IMR-90 (cell line): Measurements from ENCODE around the gene BTBD9. TPM values are rescaled to one million over a fixed set of nuclear protein-coding genes. Genes with fewer than 3 reads are reported as not detected.

Source experiments
- ATAC-seq: fragments of 200-7000 bp; cut with Tn5 transposase; 2 replicates; pipeline ENCODE4 v1.9.1; 2020; ENCODE audit warnings: low read depth, mild to moderate bottlenecking, moderate library complexity
- BruUV-seq: library from RNA; stranded (reverse); fragments of 400-500 nt; replicated peaks from 2 replicates; lab custom pipeline; 2021; lab: Mats Ljungman, UMichigan
- CTCF ChIA-PET: fragments of 300-600 bp; formaldehyde crosslinking; extraction: SDS; loops from one replicate; lab custom pipeline; 2021; ENCODE audit warnings: antibody characterized with exemption; lab: Yijun Ruan, JAX
- POLR2A ChIA-PET: fragments of 300-600 bp; sonication (Branson Sonifier 250); formaldehyde crosslinking; loops from one replicate; lab custom pipeline; 2022; ENCODE audit warnings: antibody characterized with exemption; ENCODE audit not compliant: unreplicated experiment; lab: Charles Lee
- DNase-seq: peaks from one replicate; pipeline ENCODE4 v3.0.0; 2013
- H2AFZ ChIP-seq: replicated peaks from 2 replicates; pipeline ENCODE3; 2013; ENCODE audit warnings: low read length, mild to moderate bottlenecking; ENCODE audit not compliant: poor library complexity
- H2AK5ac ChIP-seq: 2 replicates; pipeline ENCODE4 v1.6.1; 2013; ENCODE audit warnings: low read depth, low read length, inconsistent platforms
- H2AK9ac ChIP-seq: replicated peaks from 2 replicates; pipeline ENCODE3; 2013; ENCODE audit warnings: mild to moderate bottlenecking, low read depth, low read length, moderate library complexity; ENCODE audit not compliant: poor library complexity
- H2BK120ac ChIP-seq: 2 replicates; pipeline ENCODE4 v1.6.1; 2013; ENCODE audit warnings: low read depth, low read length, inconsistent platforms
- H2BK15ac ChIP-seq: 3 replicates; pipeline ENCODE4 v1.6.1; 2013; ENCODE audit warnings: low read depth, low read length, inconsistent platforms
- H2BK20ac ChIP-seq: 2 replicates; pipeline ENCODE4 v1.6.1; 2013; ENCODE audit warnings: low read depth, mild to moderate bottlenecking, inconsistent platforms, low read length, moderate library complexity
- H2BK5ac ChIP-seq: 2 replicates; pipeline ENCODE4 v1.6.1; 2013; ENCODE audit warnings: mild to moderate bottlenecking, low read depth, low read length, inconsistent platforms; ENCODE audit not compliant: poor library complexity, severe bottlenecking
- H3K14ac ChIP-seq: replicated peaks from 2 replicates; pipeline ENCODE4 v1.6.1; 2013; ENCODE audit warnings: low read depth, low read length, inconsistent platforms
- H3K18ac ChIP-seq: 2 replicates; pipeline ENCODE4 v1.6.1; 2013; ENCODE audit warnings: low read depth, low read length, control low read depth
- H3K23ac ChIP-seq: 2 replicates; pipeline ENCODE4 v1.6.1; 2013; ENCODE audit warnings: low read depth, low read length, inconsistent platforms
- H3K27ac ChIP-seq: 2 replicates; pipeline ENCODE4 v1.5.1; 2013; ENCODE audit warnings: mild to moderate bottlenecking, control low read depth, low read length; ENCODE audit not compliant: insufficient read depth
- H3K27me3 ChIP-seq: 2 replicates; pipeline ENCODE4 v1.6.1; 2013; ENCODE audit warnings: low read length; ENCODE audit not compliant: control insufficient read depth, insufficient read depth
- H3K36me3 ChIP-seq: 2 replicates; pipeline ENCODE4 v1.6.1; 2013; ENCODE audit warnings: low read length, mixed read lengths; ENCODE audit not compliant: control insufficient read depth, insufficient read depth
- H3K4ac ChIP-seq: 2 replicates; pipeline ENCODE4 v1.6.1; 2013; ENCODE audit warnings: low read depth, low read length, inconsistent platforms
- H3K4me1 ChIP-seq: 2 replicates; pipeline ENCODE4 v1.6.1; 2013; ENCODE audit warnings: low read length, mixed read lengths; ENCODE audit not compliant: control insufficient read depth, insufficient read depth
- H3K4me2 ChIP-seq: 2 replicates; pipeline ENCODE4 v1.6.1; 2013; ENCODE audit warnings: low read depth, mild to moderate bottlenecking, control low read depth, low read length, moderate library complexity
- H3K4me3 ChIP-seq: 2 replicates; pipeline ENCODE4 v1.5.1; 2013; ENCODE audit warnings: low read depth, mild to moderate bottlenecking, control low read depth, low read length, moderate library complexity; ENCODE audit not compliant: insufficient read depth
- H3K56ac ChIP-seq: 2 replicates; pipeline ENCODE4 v1.6.1; 2013; ENCODE audit warnings: low read length, inconsistent platforms; ENCODE audit not compliant: insufficient read depth; ENCODE audit errors: extremely low read depth
- H3K79me1 ChIP-seq, 2 experiments: 2 replicates each; pipeline ENCODE4 v1.6.1; 2013; ENCODE audit warnings: low read length in 2 of 2, inconsistent platforms in 1 of 2, low read depth in 1 of 2
- H3K9ac ChIP-seq: 2 replicates; pipeline ENCODE4 v1.6.1; 2013; ENCODE audit warnings: low read depth, low read length, control low read depth
- H3K9me1 ChIP-seq: 2 replicates; pipeline ENCODE4 v1.6.1; 2013; ENCODE audit warnings: low read length, inconsistent platforms; ENCODE audit not compliant: insufficient read depth
- H3K9me3 ChIP-seq: 2 replicates; pipeline ENCODE4 v1.6.1; 2013; ENCODE audit warnings: low read length; ENCODE audit not compliant: control insufficient read depth, insufficient read depth
- H4K20me1 ChIP-seq: 2 replicates; pipeline ENCODE4 v1.6.1; 2013; ENCODE audit warnings: low read length, inconsistent platforms; ENCODE audit not compliant: insufficient read depth
- H4K5ac ChIP-seq: 2 replicates; pipeline ENCODE4 v1.6.1; 2013; ENCODE audit warnings: mild to moderate bottlenecking, low read depth, low read length, control low read depth
- H4K8ac ChIP-seq, 2 experiments: 2 replicates each; pipeline ENCODE4 v1.6.1; 2013; ENCODE audit warnings: low read depth in 2 of 2, low read length in 2 of 2, control low read depth in 1 of 2, inconsistent platforms in 1 of 2
- H4K91ac ChIP-seq: 2 replicates; pipeline ENCODE4 v1.6.1; 2013; ENCODE audit warnings: low read depth, low read length, inconsistent platforms; ENCODE audit not compliant: insufficient read depth
- BHLHE40 ChIP-seq: fragments of 150-350 bp; IDR thresholded peaks from 2 replicates; pipeline ENCODE4 v1.6.1; 2016; ENCODE audit warnings: mild to moderate bottlenecking, low read depth, low read length
- CHD1 ChIP-seq: IDR thresholded peaks from 2 replicates; pipeline ENCODE4 v1.6.1; 2012; ENCODE audit warnings: low read depth, low read length, improper control_type of control experiment
- ELK1 ChIP-seq: fragments of 150-350 bp; IDR thresholded peaks from 2 replicates; pipeline ENCODE4 v1.6.1; 2016; ENCODE audit warnings: low read depth, mild to moderate bottlenecking, low read length, moderate library complexity, borderline replicate concordance
- FOS ChIP-seq: fragments of 150-350 bp; IDR thresholded peaks from 2 replicates; pipeline ENCODE4 v1.6.1; 2016; ENCODE audit warnings: low read depth, low read length
- MAFK ChIP-seq: IDR thresholded peaks from 2 replicates; pipeline ENCODE4 v1.6.1; 2012; ENCODE audit warnings: low read depth, low read length, improper control_type of control experiment
- MAZ ChIP-seq: IDR thresholded peaks from 2 replicates; pipeline ENCODE4 v1.6.1; 2012; ENCODE audit warnings: low read depth, mild to moderate bottlenecking, low read length, improper control_type of control experiment, moderate library complexity, borderline replicate concordance
- MXI1 ChIP-seq: IDR thresholded peaks from 2 replicates; pipeline ENCODE4 v1.6.1; 2012; ENCODE audit warnings: low read depth, mild to moderate bottlenecking, low read length, moderate library complexity, borderline replicate concordance
- NFE2L2 ChIP-seq: fragments of 150-350 bp; IDR thresholded peaks from 2 replicates; pipeline ENCODE4 v1.6.1; 2016; ENCODE audit warnings: low read depth, mild to moderate bottlenecking, low read length
- POLR2A ChIP-seq: IDR thresholded peaks from 2 replicates; pipeline ENCODE4 v1.6.1; 2012; ENCODE audit warnings: mild to moderate bottlenecking, low read depth, low read length
- RAD21 ChIP-seq: IDR thresholded peaks from 2 replicates; pipeline ENCODE4 v1.6.1; 2012; ENCODE audit warnings: low read length, improper control_type of control experiment
- RCOR1 ChIP-seq: IDR thresholded peaks from 2 replicates; pipeline ENCODE4 v1.6.1; 2012; ENCODE audit warnings: mild to moderate bottlenecking, low read length, improper control_type of control experiment; ENCODE audit not compliant: insufficient replicate concordance
- RFX5 ChIP-seq: IDR thresholded peaks from 2 replicates; pipeline ENCODE4 v1.8.0; 2012; ENCODE audit warnings: low read depth, mild to moderate bottlenecking, low read length, moderate library complexity
- SMC3 ChIP-seq: fragments of 150-350 bp; IDR thresholded peaks from 2 replicates; pipeline ENCODE4 v1.6.1; 2016; ENCODE audit warnings: low read depth, mild to moderate bottlenecking, antibody characterized with exemption, low read length, moderate library complexity
- WGBS, 2 experiments: methylation state at CpG; one replicate each; pipeline versions ENCODE4 v1.1.5 to v1.1.7; 2013; ENCODE audit warnings: missing lambda C conversion rate in 2 of 2; ENCODE audit not compliant: insufficient read length in 1 of 2; ENCODE audit errors: extremely low coverage in 2 of 2; 5-methylcytosine and 5-hydroxymethylcytosine counted together
- dilution Hi-C: fragments of 300-500 bp; cut with HindIII; formaldehyde crosslinking; loops from one replicate; pipeline ENCODE4 v1.14.3; 2018; ENCODE audit warnings: low sequenced_read_pairs; ENCODE audit not compliant: unreplicated experiment
- in situ Hi-C: fragments of 300-500 bp; cut with MboI; formaldehyde crosslinking; loops from 3 replicates; pipeline ENCODE4 v1.14.3; 2019; ENCODE audit warnings: low sequenced_read_pairs, inconsistent platforms, mixed read lengths
- intact Hi-C: fragments of 100-400 bp; cut with micrococcal nuclease; formaldehyde crosslinking; loops from 2 replicates; pipeline ENCODE4 v1.10.0; 2022
- polyA plus RNA-seq, 3 experiments: library from polyadenylated mRNA; depleted of rRNA; stranded (reverse); fragments of >200 nt; gene quantifications; 2 replicates each; pipeline ENCODE4 v1.2.3, GENCODE V29; 2012; ENCODE audit warnings: low replicate concordance in 1 of 3
- total RNA-seq: library from RNA; depleted of rRNA; stranded (reverse); fragments of >200 nt; gene quantifications from 2 replicates; pipeline ENCODE4 v1.2.3, GENCODE V29; 2012
- TF ChIP-seq, protein P1 (sequence below): conservative IDR thresholded peaks from 2 replicates; pipeline ENCODE4 v1.5.1; 2012; ENCODE audit warnings: mild to moderate bottlenecking, low read depth, low read length, improper control_type of control experiment
- TF ChIP-seq, protein P2 (sequence below): fragments of 150-350 bp; IDR thresholded peaks from 2 replicates; pipeline ENCODE4 v1.6.1; 2017; ENCODE audit warnings: mild to moderate bottlenecking, antibody characterized with exemption, low read length, low read depth

BTBD9 gene
- total and polyA plus RNA-seq, 2 of the 4 experiments (the other 2 are of a cell fraction): 4.1 to 22.0 TPM

DNA sequence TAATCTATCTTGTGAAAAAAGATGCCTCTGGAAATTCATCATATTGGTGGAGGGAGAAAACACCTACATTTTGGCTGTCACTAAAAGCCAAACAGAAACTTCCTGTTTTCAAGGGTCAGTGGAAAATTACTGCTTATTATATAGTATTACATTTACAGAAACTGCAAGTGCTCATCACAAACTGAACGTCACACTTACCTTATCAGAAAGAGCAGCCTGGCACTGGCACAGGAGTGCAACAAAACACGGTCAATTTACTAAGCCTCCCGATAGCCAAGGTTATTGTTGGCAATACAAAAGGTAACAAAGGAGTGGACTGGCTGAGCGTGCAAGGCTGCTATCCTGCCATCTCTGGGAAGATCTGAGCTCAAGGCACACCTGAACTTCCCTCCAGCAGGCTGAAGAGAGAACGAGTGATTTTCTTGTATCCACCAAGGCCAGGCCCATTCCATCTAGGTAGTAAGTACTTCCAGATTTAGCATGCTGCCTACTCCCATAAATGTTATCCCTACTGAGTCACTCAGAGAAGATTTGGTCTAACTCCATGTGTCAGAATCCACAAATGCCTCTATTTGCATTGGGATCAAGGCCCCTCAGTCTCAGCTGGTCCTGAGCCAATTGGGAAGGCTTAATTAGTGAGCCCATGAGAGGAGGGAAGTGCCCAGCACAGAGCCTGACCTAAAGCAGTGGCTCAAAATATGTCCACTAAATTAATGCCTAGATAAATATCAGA, 399.8 kb downstream of the BTBD9 start:
- H4K91ac ChIP-seq: no peak overlapping the region
- TF ChIP-seq NFE2L2 (no peak), POLR2A (no peak), ELK1 (no peak), MAFK (no peak), SMC3 (no peak), MAZ (no peak), RFX5 (no peak), BHLHE40 (no peak), FOS (no peak), RCOR1 (no peak), RAD21 (no peak), MXI1 (no peak), CHD1 (no peak)
- TF ChIP-seq, protein P1, sequence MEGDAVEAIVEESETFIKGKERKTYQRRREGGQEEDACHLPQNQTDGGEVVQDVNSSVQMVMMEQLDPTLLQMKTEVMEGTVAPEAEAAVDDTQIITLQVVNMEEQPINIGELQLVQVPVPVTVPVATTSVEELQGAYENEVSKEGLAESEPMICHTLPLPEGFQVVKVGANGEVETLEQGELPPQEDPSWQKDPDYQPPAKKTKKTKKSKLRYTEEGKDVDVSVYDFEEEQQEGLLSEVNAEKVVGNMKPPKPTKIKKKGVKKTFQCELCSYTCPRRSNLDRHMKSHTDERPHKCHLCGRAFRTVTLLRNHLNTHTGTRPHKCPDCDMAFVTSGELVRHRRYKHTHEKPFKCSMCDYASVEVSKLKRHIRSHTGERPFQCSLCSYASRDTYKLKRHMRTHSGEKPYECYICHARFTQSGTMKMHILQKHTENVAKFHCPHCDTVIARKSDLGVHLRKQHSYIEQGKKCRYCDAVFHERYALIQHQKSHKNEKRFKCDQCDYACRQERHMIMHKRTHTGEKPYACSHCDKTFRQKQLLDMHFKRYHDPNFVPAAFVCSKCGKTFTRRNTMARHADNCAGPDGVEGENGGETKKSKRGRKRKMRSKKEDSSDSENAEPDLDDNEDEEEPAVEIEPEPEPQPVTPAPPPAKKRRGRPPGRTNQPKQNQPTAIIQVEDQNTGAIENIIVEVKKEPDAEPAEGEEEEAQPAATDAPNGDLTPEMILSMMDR: no peak
- TF ChIP-seq, protein P2, sequence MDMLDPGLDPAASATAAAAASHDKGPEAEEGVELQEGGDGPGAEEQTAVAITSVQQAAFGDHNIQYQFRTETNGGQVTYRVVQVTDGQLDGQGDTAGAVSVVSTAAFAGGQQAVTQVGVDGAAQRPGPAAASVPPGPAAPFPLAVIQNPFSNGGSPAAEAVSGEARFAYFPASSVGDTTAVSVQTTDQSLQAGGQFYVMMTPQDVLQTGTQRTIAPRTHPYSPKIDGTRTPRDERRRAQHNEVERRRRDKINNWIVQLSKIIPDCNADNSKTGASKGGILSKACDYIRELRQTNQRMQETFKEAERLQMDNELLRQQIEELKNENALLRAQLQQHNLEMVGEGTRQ: no peak
- no peak overlapping the region for H3K4me3 ChIP-seq
- no peak overlapping the region for H3K18ac ChIP-seq
- peak overlapping the region; percentile 1; the same call in 1 of the 2 replicates for H3K23ac ChIP-seq
- H3K79me1 ChIP-seq: no peaks in the 10 kb centered on the region
- no peak overlapping the region for H3K56ac ChIP-seq
- H2AK5ac ChIP-seq: no peak overlapping the region
- peak overlapping the region; percentile 63; the same call in 1 of the 2 replicates for H2BK120ac ChIP-seq
- dilution Hi-C loops (no loop called here), intact Hi-C loops (no loop called here), in situ Hi-C loops (no loop called here)
- peak overlapping the region; percentile 24; the same call in 1 of the 3 replicates for H2BK15ac ChIP-seq
- peak overlapping the region; percentile 59 for H2AFZ ChIP-seq
- WGBS, 2 experiments: no CpG with 5 or more reads among the region's 5 CpGs
- H3K9me3 ChIP-seq: no peaks in the 10 kb centered on the region
- POLR2A ChIA-PET: no interaction called here
- H3K4me1 ChIP-seq: peaks cover 5% of the 10 kb centered on the region
- ATAC-seq: peak; percentile 81
- no peak overlapping the region for H3K27ac ChIP-seq
- no peak overlapping the region for H4K5ac ChIP-seq
- CTCF ChIA-PET: interaction anchor here (0.8 kb wide), 1 partner anchor 21 kb away, joined by 3 read pairs; no protein-coding TSS in a partner anchor
- DNase-seq: peak; percentile 72
- H4K8ac ChIP-seq: no peak overlapping the region; a peak in 1 of 4 replicates
- H3K27me3 ChIP-seq: no peaks in the 10 kb centered on the region
- no peaks in the 10 kb centered on the region for H3K36me3 ChIP-seq
- peak overlapping the region; percentile 15; the same call in 1 of the 2 replicates for H2BK20ac ChIP-seq
- H3K9ac ChIP-seq: no peak overlapping the region
- H2AK9ac ChIP-seq: peak overlapping the region; percentile 59
- H3K14ac ChIP-seq: peak overlapping the region; percentile 5
- H4K20me1 ChIP-seq: no peaks in the 10 kb centered on the region; the same call in 1 of the 2 replicates
- H3K9me1 ChIP-seq: peaks cover 5% of the 10 kb centered on the region
- H3K4me2 ChIP-seq: no peak overlapping the region
- no peak overlapping the region for H2BK5ac ChIP-seq
- peak overlapping the region; percentile 46; the same call in 1 of the 2 replicates for H3K4ac ChIP-seq
- BruUV-seq: no TSS peak
